HepG2 (cell line): Measurements from ENCODE around the gene NEK6. TPM values are rescaled to one million over a fixed set of nuclear protein-coding genes. Genes with fewer than 3 reads are reported as not detected.
A peak's percentile ranks its signal among the peaks of the same experiment; 100 is the strongest.

Source experiments
- ATAC-seq: fragments of 200-7000 bp; cut with Tn5 transposase; 3 replicates; pipeline ENCODE4 v1.9.1; 2020; ENCODE audit warnings: mild to moderate bottlenecking, moderate library complexity
- BruUV-seq: library from RNA; stranded (reverse); fragments of 400-500 nt; replicated peaks from 2 replicates; lab custom pipeline; 2021; lab: Mats Ljungman, UMichigan
- CTCF ChIA-PET: fragments of 300-600 bp; formaldehyde crosslinking; extraction: SDS; loops from one replicate; lab custom pipeline; 2021; ENCODE audit warnings: low total read pairs, inconsistent platforms, low intra/inter-chr PET ratio; lab: Yijun Ruan, JAX
- POLR2A ChIA-PET: fragments of 350-600 bp; sonication (Branson Sonifier 250); formaldehyde crosslinking; loops from one replicate; lab custom pipeline; 2020; ENCODE audit warnings: antibody characterized with exemption, inconsistent platforms; lab: Yijun Ruan, JAX
- DNase-seq: peaks from one replicate; pipeline ENCODE4 v3.0.0-alpha.2; 2015; ENCODE audit warnings: low spot score
- FAIRE-seq: peaks from 3 replicates; lab custom pipeline; 2011; peaks lifted over from hg19 to GRCh38; lab: Jason Lieb, UNC
- H2AFZ ChIP-seq: one replicate; pipeline ENCODE4 v1.6.1; 2011; ENCODE audit warnings: low read length, inconsistent platforms
- H3K27ac ChIP-seq: fragments of 300-600 bp; 3 replicates; pipeline ENCODE4 v1.8.0; 2011; ENCODE audit warnings: mixed run types, mild to moderate bottlenecking, mixed read lengths, low read length, inconsistent platforms; ENCODE audit not compliant: insufficient read depth; ENCODE audit errors: extremely low read length
- H3K27me3 ChIP-seq, 2 experiments: fragments of 200-600 bp in 1 of 2; 2 replicates in 1 of 2; 3 replicates in 1 of 2; pipeline versions ENCODE4 v1.6.0 to v1.8.0; 2011; ENCODE audit warnings: low read length in 2 of 2, mild to moderate bottlenecking in 2 of 2, moderate library complexity in 2 of 2, inconsistent platforms in 1 of 2; ENCODE audit not compliant: insufficient read depth in 2 of 2, control insufficient read depth in 1 of 2
- H3K36me3 ChIP-seq, 2 experiments: fragments of 200-600 bp in 1 of 2; replicated peaks in 1 of 2; 2 replicates in 1 of 2; 3 replicates in 1 of 2; pipeline versions ENCODE4 v1.5.1 to v1.8.0; 2011; ENCODE audit warnings: low read length in 2 of 2, inconsistent platforms in 1 of 2; ENCODE audit not compliant: insufficient read depth in 2 of 2, control insufficient read depth in 1 of 2
- H3K4me1 ChIP-seq: 2 replicates; pipeline ENCODE4 v1.5.1; 2012; ENCODE audit warnings: low read length, inconsistent platforms; ENCODE audit not compliant: insufficient read depth
- H3K4me2 ChIP-seq: 2 replicates; pipeline ENCODE4 v1.6.0; 2011; ENCODE audit warnings: low read depth, low read length, inconsistent platforms
- H3K4me3 ChIP-seq, 3 experiments: fragments of 200-600 bp in 1 of 3; sonication (generic), shearing (Covaris generic) in 1 of 3; replicated peaks in 1 of 3; 2 replicates each; pipeline ENCODE4 v1.5.1; 2011 to 2016; ENCODE audit warnings: low read length in 3 of 3, inconsistent platforms in 2 of 3, low read depth in 2 of 3, mild to moderate bottlenecking in 2 of 3, control low read depth in 1 of 3, mixed read lengths in 1 of 3; ENCODE audit not compliant: insufficient read depth in 1 of 3
- H3K79me2 ChIP-seq: one replicate; pipeline ENCODE4 v1.6.1; 2011; ENCODE audit warnings: low read length, inconsistent platforms; ENCODE audit not compliant: insufficient read depth
- H3K9ac ChIP-seq: 2 replicates; pipeline ENCODE4 v1.6.0; 2011; ENCODE audit warnings: mild to moderate bottlenecking, low read depth, low read length, inconsistent platforms; ENCODE audit not compliant: insufficient read depth
- H3K9me3 ChIP-seq: 2 replicates; pipeline ENCODE4 v1.5.1; 2012; ENCODE audit warnings: mild to moderate bottlenecking, low read length
- H4K20me1 ChIP-seq: 2 replicates; pipeline ENCODE4 v1.6.0; 2011; ENCODE audit warnings: inconsistent platforms, mild to moderate bottlenecking, low read length, moderate library complexity; ENCODE audit not compliant: insufficient read depth
- FOXP1 ChIP-seq, 2 experiments: fragments of 450-650 bp in 1 of 2; IDR thresholded peaks; 2 replicates each; pipeline ENCODE4 v1.6.1; 2017 to 2018; ENCODE audit warnings: antibody characterized with exemption in 1 of 2
- HOXA7 ChIP-seq: sonication (generic); formaldehyde crosslinking; IDR thresholded peaks from 2 replicates; pipeline ENCODE4 v1.8.1; 2022; ENCODE audit warnings: mild to moderate bottlenecking, missing genetic modification reagents, moderate library complexity
- MAZ ChIP-seq, 2 experiments: sonication (generic) in 1 of 2; formaldehyde crosslinking in 1 of 2; IDR thresholded peaks; 2 replicates each; pipeline versions ENCODE4 v1.5.0 to v1.6.1; 2012 to 2020; ENCODE audit warnings: low read depth in 2 of 2, mild to moderate bottlenecking in 2 of 2, borderline replicate concordance in 1 of 2, improper control_type of control experiment in 1 of 2, low read length in 1 of 2, missing genetic modification reagents in 1 of 2, moderate library complexity in 1 of 2
- NR2F1 ChIP-seq, 2 experiments: fragments of 450-650 bp in 1 of 2; formaldehyde crosslinking in 1 of 2; IDR thresholded peaks; 2 replicates each; pipeline versions ENCODE4 v1.5.0 to v1.6.1; 2016 to 2020; ENCODE audit warnings: mild to moderate bottlenecking in 1 of 2, missing compliant biosample characterization in 1 of 2, missing genetic modification reagents in 1 of 2, moderate library complexity in 1 of 2
- PCBP2 ChIP-seq: fragments of 200-400 bp; formaldehyde crosslinking; optimal IDR thresholded peaks from 2 replicates; pipeline ENCODE3; 2018; ENCODE audit warnings: low read length, low read depth; ENCODE audit not compliant: poor library complexity, severe bottlenecking
- POLR2G ChIP-seq: fragments of 200-400 bp; formaldehyde crosslinking; IDR thresholded peaks from 2 replicates; pipeline ENCODE4 v1.6.1; 2018; ENCODE audit warnings: mild to moderate bottlenecking, low read depth, low read length, moderate library complexity
- TOE1 ChIP-seq: sonication (generic); formaldehyde crosslinking; IDR thresholded peaks from 2 replicates; pipeline ENCODE4 v1.4.0; 2020; ENCODE audit warnings: mild to moderate bottlenecking, missing genetic modification reagents
- ZBTB7B ChIP-seq: sonication (generic); formaldehyde crosslinking; IDR thresholded peaks from 2 replicates; pipeline ENCODE4 v1.4.0; 2020; ENCODE audit warnings: missing genetic modification reagents
- ZNF749 ChIP-seq: sonication (generic); formaldehyde crosslinking; IDR thresholded peaks from 2 replicates; pipeline ENCODE4 v1.8.0; 2022; ENCODE audit warnings: mild to moderate bottlenecking, missing genetic modification reagents, moderate library complexity, borderline replicate concordance
- ZNF766 ChIP-seq: sonication (generic); formaldehyde crosslinking; IDR thresholded peaks from 2 replicates; pipeline ENCODE4 v1.5.0; 2020; ENCODE audit warnings: missing genetic modification reagents, borderline replicate concordance
- ZNF83 ChIP-seq: sonication (generic); formaldehyde crosslinking; IDR thresholded peaks from 2 replicates; pipeline ENCODE4 v1.4.0; 2020; ENCODE audit warnings: missing genetic modification reagents, mild to moderate bottlenecking, borderline replicate concordance
- WGBS: methylation state at CpG from one replicate; pipeline ENCODE4 v1.1.6; 2017; ENCODE audit warnings: low lambda C conversion rate; 5-methylcytosine and 5-hydroxymethylcytosine counted together
- in situ Hi-C: cut with HindIII; loops from 2 replicates; pipeline ENCODE4 v1.10.0; 2017; ENCODE audit warnings: low pct_unique_long_range_greater_than_20kb; ENCODE audit not compliant: extremely low pct_ligation_motif_present
- intact Hi-C: fragments of 100-400 bp; cut with micrococcal nuclease; formaldehyde crosslinking; loops from one replicate; pipeline ENCODE4 v1.10.0; 2022; ENCODE audit not compliant: unreplicated experiment
- polyA plus RNA-seq, 8 experiments: library from polyadenylated mRNA; depleted of rRNA in 3 of 8; stranded (reverse) in 7 of 8; unstranded in 1 of 8; fragments of >200 nt; fragmentation: Illumina TruSeq in 4 of 8; extraction: Trizol in 4 of 8; gene quantifications; 2 replicates each; pipeline versions ENCODE4 v1.2.1 to v1.2.3, GENCODE V29; 2011 to 2016; ENCODE audit warnings: low read depth in 4 of 8, missing spikeins in 1 of 8, mixed read lengths in 1 of 8; ENCODE audit not compliant: insufficient read depth in 1 of 8
- total RNA-seq, 5 experiments: library from RNA; depleted of rRNA; stranded (reverse); fragments of >200 nt; fragmentation: Illumina TruSeq; extraction: Trizol; gene quantifications; 2 replicates each; pipeline ENCODE4 v1.2.3, GENCODE V29; 2016; ENCODE audit warnings: low read depth in 1 of 5
- TF ChIP-seq, protein P1 (sequence below): sonication (generic); formaldehyde crosslinking; IDR thresholded peaks from 2 replicates; pipeline ENCODE4 v1.5.1; 2020; ENCODE audit warnings: missing genetic modification reagents, mild to moderate bottlenecking, borderline replicate concordance
- TF ChIP-seq, protein P2 (sequence below): fragments of 450-650 bp; IDR thresholded peaks from 2 replicates; pipeline ENCODE4 v1.6.1; 2017; ENCODE audit warnings: mild to moderate bottlenecking
- TF ChIP-seq, protein P3 (sequence below): sonication (generic); formaldehyde crosslinking; IDR thresholded peaks from 2 replicates; pipeline ENCODE4 v1.4.0; 2020; ENCODE audit warnings: missing genetic modification reagents
- TF ChIP-seq, protein P4 (sequence below): sonication (generic); formaldehyde crosslinking; IDR thresholded peaks from 2 replicates; pipeline ENCODE4 v1.4.0; 2020; ENCODE audit warnings: missing genetic modification reagents

Gene NEK6
- total and polyA plus RNA-seq, 2 of the 13 experiments (the other 11 are each of a cell fraction or from before 2014, with no cell fraction given), result 30.4 to 119 TPM

DNA sequence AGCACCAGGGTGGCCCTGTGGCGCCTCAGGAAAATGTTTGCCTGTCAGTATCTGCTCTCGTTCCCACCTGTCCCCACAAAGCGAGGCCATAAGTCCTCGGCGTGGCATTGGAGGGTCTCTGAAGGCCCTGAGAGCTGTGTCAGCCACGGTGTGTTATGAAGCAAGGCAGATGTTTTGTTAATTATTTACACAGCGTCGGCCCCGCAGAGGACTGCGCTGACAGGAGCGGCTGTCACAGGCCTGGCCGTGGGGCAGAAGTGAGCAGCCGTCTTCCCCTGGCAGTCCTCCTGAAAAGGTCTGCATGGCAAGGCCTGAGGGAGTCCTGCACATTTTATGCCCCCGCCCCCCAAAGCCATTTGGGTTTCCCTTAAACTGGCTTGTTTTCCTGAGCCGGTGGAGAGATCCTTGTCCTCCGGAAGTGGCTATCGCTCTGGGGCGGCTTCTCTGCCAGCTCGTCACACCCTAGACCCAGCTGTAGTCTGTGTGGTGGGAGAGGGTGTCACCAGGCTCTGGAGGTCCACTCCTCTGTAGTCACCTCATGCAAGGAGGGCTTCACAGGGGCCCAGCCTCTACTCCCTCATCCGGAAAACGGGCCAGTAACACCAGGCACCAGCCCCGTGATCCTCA lies 6.2 kb downstream of the NEK6 start:
- H3K9me3 ChIP-seq, result no peaks in the 10 kb centered on the region
- peaks cover 84% of the 10 kb centered on the region for H3K4me1 ChIP-seq
- 71% methylated on average over 7 of the region's 22 CpGs for WGBS
- H4K20me1 ChIP-seq, result peaks cover 71% of the 10 kb centered on the region
- peak overlapping the region; percentile 9 for H3K9ac ChIP-seq
- peak overlapping the region in 1 of 3 experiments; percentile 50; a peak in 2 of 6 replicates for H3K4me3 ChIP-seq
- peak overlapping the region; percentile 100 for H3K4me2 ChIP-seq
- intact Hi-C loops, result loop anchor here (1.0 kb wide), 1 partner anchor 33 kb away; no protein-coding TSS in a partner anchor
- FAIRE-seq, result peak; percentile 18
- ATAC-seq, result peak; percentile 84
- peaks cover 0 to 3% of the 10 kb centered on the region in 2 experiments; a peak in 1 of 5 replicates for H3K27me3 ChIP-seq
- peak overlapping the region; percentile 50 for H3K27ac ChIP-seq
- peak; percentile 65 for DNase-seq
- in situ Hi-C loops, result no loop called here
- H3K79me2 ChIP-seq, result peaks cover 94% of the 10 kb centered on the region
- no peak overlapping the region for H2AFZ ChIP-seq
- BruUV-seq, result no TSS peak
- peaks cover 1 to 33% of the 10 kb centered on the region in 2 experiments; a peak in 4 of 5 replicates for H3K36me3 ChIP-seq
- ChIA-PET POLR2A (interaction anchor here (0.6 kb wide), 1 partner anchor 15 kb away, joined by 3 read pairs; no protein-coding TSS in a partner anchor), CTCF (no interaction called here)
- TF ChIP-seq ZNF749 (CRISPR knock-in tag) (no peak), ZNF766 (no peak), NR2F1 (CRISPR knock-in tag; IDR thresholded peaks at IDR 0.05) (no peak), ZNF83 (CRISPR knock-in tag) (no peak), TOE1 (no peak), PCBP2 (no peak), ZBTB7B (peak; percentile 81), POLR2G (no peak), FOXP1 (IDR thresholded peaks at IDR 0.05) (no peak), FOXP1 (CRISPR knock-in tag; IDR thresholded peaks at IDR 0.05) (no peak), MAZ (IDR thresholded peaks at IDR 0.05; ENCODE audit: borderline replicate concordance, low read depth, low read length) (no peak), MAZ (CRISPR knock-in tag; IDR thresholded peaks at IDR 0.05; ENCODE audit: low read depth) (no peak), HOXA7 (CRISPR knock-in tag) (no peak)
- TF ChIP-seq, protein P1, sequence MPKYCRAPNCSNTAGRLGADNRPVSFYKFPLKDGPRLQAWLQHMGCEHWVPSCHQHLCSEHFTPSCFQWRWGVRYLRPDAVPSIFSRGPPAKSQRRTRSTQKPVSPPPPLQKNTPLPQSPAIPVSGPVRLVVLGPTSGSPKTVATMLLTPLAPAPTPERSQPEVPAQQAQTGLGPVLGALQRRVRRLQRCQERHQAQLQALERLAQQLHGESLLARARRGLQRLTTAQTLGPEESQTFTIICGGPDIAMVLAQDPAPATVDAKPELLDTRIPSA (CRISPR knock-in tag), result no peak
- TF ChIP-seq, protein P2, sequence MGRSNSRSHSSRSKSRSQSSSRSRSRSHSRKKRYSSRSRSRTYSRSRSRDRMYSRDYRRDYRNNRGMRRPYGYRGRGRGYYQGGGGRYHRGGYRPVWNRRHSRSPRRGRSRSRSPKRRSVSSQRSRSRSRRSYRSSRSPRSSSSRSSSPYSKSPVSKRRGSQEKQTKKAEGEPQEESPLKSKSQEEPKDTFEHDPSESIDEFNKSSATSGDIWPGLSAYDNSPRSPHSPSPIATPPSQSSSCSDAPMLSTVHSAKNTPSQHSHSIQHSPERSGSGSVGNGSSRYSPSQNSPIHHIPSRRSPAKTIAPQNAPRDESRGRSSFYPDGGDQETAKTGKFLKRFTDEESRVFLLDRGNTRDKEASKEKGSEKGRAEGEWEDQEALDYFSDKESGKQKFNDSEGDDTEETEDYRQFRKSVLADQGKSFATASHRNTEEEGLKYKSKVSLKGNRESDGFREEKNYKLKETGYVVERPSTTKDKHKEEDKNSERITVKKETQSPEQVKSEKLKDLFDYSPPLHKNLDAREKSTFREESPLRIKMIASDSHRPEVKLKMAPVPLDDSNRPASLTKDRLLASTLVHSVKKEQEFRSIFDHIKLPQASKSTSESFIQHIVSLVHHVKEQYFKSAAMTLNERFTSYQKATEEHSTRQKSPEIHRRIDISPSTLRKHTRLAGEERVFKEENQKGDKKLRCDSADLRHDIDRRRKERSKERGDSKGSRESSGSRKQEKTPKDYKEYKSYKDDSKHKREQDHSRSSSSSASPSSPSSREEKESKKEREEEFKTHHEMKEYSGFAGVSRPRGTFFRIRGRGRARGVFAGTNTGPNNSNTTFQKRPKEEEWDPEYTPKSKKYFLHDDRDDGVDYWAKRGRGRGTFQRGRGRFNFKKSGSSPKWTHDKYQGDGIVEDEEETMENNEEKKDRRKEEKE, result no peak
- TF ChIP-seq, protein P3, sequence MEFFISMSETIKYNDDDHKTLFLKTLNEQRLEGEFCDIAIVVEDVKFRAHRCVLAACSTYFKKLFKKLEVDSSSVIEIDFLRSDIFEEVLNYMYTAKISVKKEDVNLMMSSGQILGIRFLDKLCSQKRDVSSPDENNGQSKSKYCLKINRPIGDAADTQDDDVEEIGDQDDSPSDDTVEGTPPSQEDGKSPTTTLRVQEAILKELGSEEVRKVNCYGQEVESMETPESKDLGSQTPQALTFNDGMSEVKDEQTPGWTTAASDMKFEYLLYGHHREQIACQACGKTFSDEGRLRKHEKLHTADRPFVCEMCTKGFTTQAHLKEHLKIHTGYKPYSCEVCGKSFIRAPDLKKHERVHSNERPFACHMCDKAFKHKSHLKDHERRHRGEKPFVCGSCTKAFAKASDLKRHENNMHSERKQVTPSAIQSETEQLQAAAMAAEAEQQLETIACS, result no peak
- TF ChIP-seq, protein P4, sequence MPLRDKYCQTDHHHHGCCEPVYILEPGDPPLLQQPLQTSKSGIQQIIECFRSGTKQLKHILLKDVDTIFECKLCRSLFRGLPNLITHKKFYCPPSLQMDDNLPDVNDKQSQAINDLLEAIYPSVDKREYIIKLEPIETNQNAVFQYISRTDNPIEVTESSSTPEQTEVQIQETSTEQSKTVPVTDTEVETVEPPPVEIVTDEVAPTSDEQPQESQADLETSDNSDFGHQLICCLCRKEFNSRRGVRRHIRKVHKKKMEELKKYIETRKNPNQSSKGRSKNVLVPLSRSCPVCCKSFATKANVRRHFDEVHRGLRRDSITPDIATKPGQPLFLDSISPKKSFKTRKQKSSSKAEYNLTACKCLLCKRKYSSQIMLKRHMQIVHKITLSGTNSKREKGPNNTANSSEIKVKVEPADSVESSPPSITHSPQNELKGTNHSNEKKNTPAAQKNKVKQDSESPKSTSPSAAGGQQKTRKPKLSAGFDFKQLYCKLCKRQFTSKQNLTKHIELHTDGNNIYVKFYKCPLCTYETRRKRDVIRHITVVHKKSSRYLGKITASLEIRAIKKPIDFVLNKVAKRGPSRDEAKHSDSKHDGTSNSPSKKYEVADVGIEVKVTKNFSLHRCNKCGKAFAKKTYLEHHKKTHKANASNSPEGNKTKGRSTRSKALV, result no peak
